IPS-15b (cell line): ENCODE results near the gene C6orf132.

ENCODE experiments used
- H3K27me3 ChIP-seq: one replicate; pipeline ENCODE4 v1.6.1; 2013; ENCODE audit warnings: low read length; ENCODE audit not compliant: control insufficient read depth, insufficient read depth
- H3K36me3 ChIP-seq: one replicate; pipeline ENCODE4 v1.6.1; 2013; ENCODE audit warnings: low read length; ENCODE audit not compliant: control insufficient read depth, insufficient read depth
- H3K4me1 ChIP-seq: one replicate; pipeline ENCODE4 v1.6.1; 2013; ENCODE audit warnings: mild to moderate bottlenecking, low read length; ENCODE audit not compliant: control insufficient read depth, insufficient read depth
- H3K4me3 ChIP-seq: one replicate; pipeline ENCODE4 v1.5.1; 2013; ENCODE audit warnings: low read depth, low read length
- H3K9ac ChIP-seq: one replicate; pipeline ENCODE4 v1.6.1; 2013; ENCODE audit warnings: low read depth, mild to moderate bottlenecking, low read length
- H3K9me3 ChIP-seq: one replicate; pipeline ENCODE4 v1.6.1; 2013; ENCODE audit warnings: mild to moderate bottlenecking, low read length; ENCODE audit not compliant: control insufficient read depth, insufficient read depth

C6orf132 gene

DNA sequence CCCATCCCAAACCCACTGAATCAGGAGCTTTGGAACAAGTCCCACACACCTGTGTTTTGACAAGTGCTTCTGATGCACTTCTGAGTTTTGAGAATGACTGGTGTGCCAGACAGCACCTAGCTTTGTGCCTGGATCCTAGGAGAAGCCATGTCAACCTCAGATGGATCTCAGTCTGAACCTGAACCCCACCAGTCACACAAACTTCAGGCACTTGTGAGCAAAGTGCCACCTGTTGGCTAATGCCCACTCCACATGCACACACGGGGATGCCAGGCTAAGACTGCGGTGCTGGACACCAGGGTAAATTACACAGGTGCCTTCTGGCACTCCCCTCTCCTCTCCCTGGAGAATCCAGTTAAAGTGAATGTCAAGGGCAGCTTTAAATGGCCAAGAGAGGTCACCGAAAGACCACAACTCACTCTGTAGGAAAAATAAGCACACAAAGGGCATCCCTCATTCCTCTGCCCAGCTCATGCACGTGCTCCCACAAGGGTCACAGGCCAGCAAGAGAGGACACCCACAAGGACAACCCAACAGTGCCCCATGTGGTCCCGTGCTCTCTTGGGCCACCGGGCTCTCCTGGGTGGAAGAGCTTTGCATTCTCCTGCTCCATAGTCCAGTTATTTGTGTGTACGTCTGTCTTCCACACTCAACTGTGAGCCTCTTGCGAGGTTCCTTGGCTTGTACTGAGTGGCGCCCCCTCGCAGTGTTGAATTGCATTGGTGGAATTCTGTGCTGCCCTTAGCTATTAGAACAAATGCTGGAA, 46.5 kb downstream of the C6orf132 start:
- Histone ChIP-seq H3K4me1 (peaks cover 7% of the 10 kb centered on the region), H3K36me3 (no peaks in the 10 kb centered on the region), H3K9ac (no peak overlapping the region), H3K4me3 (no peak overlapping the region), H3K9me3 (no peaks in the 10 kb centered on the region), H3K27me3 (peaks cover 29% of the 10 kb centered on the region)

DNA sequence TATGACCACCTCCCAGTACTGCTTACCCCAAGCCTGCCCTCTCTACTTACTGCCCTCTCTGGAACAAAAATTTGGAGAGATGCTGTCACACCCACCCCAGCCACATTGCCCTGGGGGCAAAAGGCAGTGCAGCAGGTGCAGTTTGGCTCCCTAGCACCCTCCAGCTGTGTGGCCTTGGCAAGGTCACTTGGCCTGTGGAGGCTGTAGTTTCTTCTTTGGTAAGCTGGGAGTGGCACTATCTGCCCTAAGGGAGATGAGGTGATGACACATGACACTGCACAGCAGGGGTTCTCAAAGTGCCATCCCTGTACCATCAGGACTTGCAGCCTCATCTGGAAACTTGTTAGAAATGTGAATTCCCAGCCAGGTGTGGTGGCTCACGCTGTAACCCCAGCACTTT, 47.3 kb downstream of the C6orf132 start:
- H3K4me1 ChIP-seq = peaks cover 5% of the 10 kb centered on the region
- H3K36me3 ChIP-seq = no peaks in the 10 kb centered on the region
- peaks cover 29% of the 10 kb centered on the region for H3K27me3 ChIP-seq
- H3K4me3 ChIP-seq = no peak overlapping the region
- no peaks in the 10 kb centered on the region for H3K9me3 ChIP-seq
- H3K9ac ChIP-seq = no peak overlapping the region

GRCh38 chr6:42093582-42094329, 48.7 kb downstream of the C6orf132 start:
- Histone ChIP-seq H3K36me3 (no peaks in the 10 kb centered on the region), H3K27me3 (peaks cover 26% of the 10 kb centered on the region), H3K9me3 (no peaks in the 10 kb centered on the region), H3K9ac (no peak overlapping the region), H3K4me3 (no peak overlapping the region), H3K4me1 (no peaks in the 10 kb centered on the region)

- H3K27me3 ChIP-seq = peaks cover 13% of the 10 kb centered on the region
- no peak overlapping the region for H3K4me3 ChIP-seq
- H3K9me3 ChIP-seq = no peaks in the 10 kb centered on the region
- H3K9ac ChIP-seq = no peak overlapping the region
- peaks cover 2% of the 10 kb centered on the region for H3K36me3 ChIP-seq
- H3K4me1 ChIP-seq = peaks cover 5% of the 10 kb centered on the region
Observed at GRCh38 chr6:42091718-42092023, 50.7 kb downstream of the C6orf132 start.

GRCh38 chr6:42090819-42091717, 51.4 kb downstream of the C6orf132 start:
- Histone ChIP-seq H3K9ac (no peak overlapping the region), H3K27me3 (peaks cover 14% of the 10 kb centered on the region), H3K4me1 (peaks cover 5% of the 10 kb centered on the region), H3K36me3 (peaks cover 5% of the 10 kb centered on the region), H3K4me3 (no peak overlapping the region), H3K9me3 (no peaks in the 10 kb centered on the region)

GRCh38 chr6:42088101-42088591, 54.3 kb downstream of the C6orf132 start:
- Histone ChIP-seq H3K27me3 (peaks cover 9% of the 10 kb centered on the region), H3K4me1 (peaks cover 5% of the 10 kb centered on the region), H3K4me3 (no peak overlapping the region), H3K9me3 (no peaks in the 10 kb centered on the region), H3K9ac (no peak overlapping the region), H3K36me3 (peaks cover 5% of the 10 kb centered on the region)

DNA sequence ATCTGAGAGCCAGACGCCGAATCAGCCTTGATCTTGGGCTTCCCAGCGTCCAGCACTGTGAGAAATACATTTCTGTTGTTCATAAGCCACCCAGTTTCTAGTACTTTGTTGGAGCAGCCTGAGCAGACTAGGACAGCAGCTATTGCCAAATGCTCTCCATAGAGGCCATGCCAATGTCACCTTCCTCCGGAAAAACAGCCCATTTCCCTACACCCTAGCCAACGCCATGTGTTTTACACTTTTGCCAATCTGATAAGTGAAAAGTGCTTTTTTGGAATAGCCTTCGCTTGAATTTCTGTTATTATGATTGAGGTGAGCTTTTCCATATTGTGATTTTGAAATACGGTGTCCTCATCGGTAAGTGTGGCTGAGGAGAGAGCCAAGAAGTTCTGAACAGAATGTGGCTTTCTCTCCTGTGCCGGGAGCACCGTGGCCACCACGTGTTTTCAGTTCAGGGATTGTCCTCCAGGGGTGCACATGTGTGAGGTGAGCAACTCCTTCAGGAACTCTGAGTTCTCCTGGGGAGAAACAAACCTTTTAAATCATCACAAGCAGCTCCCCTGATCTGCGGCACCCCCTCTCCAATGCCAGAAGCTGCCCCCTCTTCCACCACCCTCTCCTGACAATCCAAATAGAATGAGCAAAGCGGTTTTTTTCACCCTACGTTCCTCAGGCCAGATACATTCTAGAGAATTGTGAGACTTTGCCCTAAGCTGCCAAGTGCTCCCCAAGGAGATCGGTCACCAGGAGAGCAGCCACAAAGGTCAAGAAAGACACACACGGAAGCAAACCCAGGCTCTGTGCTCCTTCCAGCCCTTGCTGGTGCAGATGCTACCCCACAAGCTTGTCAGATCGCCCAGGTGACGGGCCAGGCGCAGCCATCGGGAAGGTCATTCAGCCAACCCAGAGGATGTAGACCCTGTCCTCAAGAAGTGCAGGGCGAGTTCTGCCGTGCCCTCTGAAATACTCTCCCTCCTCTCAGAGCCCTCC, 56.1 kb downstream of the C6orf132 start:
- Histone ChIP-seq H3K4me3 (no peak overlapping the region), H3K9ac (no peak overlapping the region), H3K27me3 (peaks cover 2% of the 10 kb centered on the region), H3K4me1 (peaks cover 5% of the 10 kb centered on the region), H3K36me3 (peaks cover 5% of the 10 kb centered on the region), H3K9me3 (no peaks in the 10 kb centered on the region)

DNA sequence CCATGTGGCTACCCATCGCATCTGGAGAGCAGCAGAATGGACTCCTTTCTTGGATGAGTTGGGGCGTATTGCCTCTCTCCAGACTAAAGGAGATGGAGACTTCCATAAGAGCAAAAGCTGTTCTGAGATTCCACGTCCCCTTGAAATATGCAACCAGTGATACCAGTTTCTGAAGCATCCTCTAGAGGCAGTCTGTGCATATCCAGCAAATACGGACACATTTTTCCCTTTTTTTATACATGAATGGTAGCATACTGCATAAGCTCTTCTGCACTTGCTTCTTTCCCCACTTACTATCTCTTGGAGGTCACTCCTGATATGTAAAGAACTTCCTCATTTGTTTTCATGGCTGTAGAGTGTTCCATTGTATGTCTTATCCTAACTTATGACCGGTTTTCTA, 57.5 kb downstream of the C6orf132 start:
- no peak overlapping the region for H3K9ac ChIP-seq
- H3K27me3 ChIP-seq = peaks cover 2% of the 10 kb centered on the region
- no peak overlapping the region for H3K4me3 ChIP-seq
- H3K36me3 ChIP-seq = peaks cover 5% of the 10 kb centered on the region
- no peaks in the 10 kb centered on the region for H3K9me3 ChIP-seq
- H3K4me1 ChIP-seq = peaks cover 5% of the 10 kb centered on the region

- Histone ChIP-seq H3K4me3 (no peak overlapping the region), H3K4me1 (peaks cover 5% of the 10 kb centered on the region), H3K9me3 (no peaks in the 10 kb centered on the region), H3K27me3 (peaks cover 2% of the 10 kb centered on the region), H3K9ac (no peak overlapping the region), H3K36me3 (peaks cover 5% of the 10 kb centered on the region)
Observed at GRCh38 chr6:42083530-42083929, 58.9 kb downstream of the C6orf132 start.

GRCh38 chr6:42079941-42080464, 62.4 kb downstream of the C6orf132 start:
- Histone ChIP-seq H3K4me3 (no peak overlapping the region), H3K9ac (no peak overlapping the region), H3K36me3 (no peaks in the 10 kb centered on the region), H3K4me1 (no peaks in the 10 kb centered on the region), H3K27me3 (no peaks in the 10 kb centered on the region), H3K9me3 (no peaks in the 10 kb centered on the region)
